ENCODE results near the gene NCOA3.
"Not testable (repeated sequence)": the region's sequence is repeated elsewhere in the genome, so short reads cannot be mapped to it uniquely, and the experiment has no call there.

NCOA3 gene

DNA sequence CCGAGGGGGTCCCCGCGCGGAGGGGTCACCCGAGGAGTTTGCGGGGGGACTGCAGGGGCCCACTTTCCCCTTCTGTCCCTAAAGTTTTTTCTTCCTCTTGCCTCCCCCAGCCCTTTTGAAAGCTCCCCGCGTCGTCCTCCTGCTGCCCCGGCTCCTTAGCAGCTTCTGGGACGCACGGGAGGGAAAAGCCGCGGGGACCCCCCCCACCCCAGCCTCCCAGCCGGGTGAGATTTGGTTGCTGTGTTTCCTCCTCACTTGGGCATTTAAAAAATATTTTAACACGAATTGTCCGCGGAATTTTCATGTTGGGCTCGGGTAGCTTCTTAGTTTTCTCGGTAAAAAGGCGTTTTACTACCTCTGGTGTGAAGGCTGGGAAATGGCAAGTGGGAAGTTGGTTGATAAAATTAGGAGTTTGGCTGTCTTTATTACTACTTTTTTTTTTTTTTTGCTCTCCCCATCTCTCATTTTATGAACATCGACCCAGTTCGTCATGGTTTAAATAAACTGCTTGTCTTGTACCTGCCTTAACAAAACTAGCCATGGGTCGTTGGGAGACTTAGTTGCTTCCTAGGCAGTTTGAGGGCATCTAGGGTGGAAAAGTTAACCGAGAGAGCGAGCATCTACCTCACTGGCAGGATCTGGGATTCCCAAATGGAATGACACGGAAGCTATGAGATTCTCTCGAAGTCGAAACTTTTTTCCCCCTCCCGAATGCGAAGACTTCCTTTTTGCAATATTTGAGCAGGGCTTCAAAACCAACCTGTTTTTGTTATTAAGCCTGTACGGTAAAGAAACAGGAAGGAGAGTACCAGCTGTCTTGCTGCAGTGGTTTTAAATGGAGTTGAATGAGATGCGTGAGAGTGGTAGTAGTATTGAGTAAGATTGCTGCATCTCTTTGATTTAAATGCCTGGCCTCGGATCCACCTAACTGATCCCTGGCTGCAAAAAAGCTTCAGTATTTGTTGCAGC lies 868 bp downstream of the NCOA3 start:
- DNase-seq, result peak; percentile 21

DNA sequence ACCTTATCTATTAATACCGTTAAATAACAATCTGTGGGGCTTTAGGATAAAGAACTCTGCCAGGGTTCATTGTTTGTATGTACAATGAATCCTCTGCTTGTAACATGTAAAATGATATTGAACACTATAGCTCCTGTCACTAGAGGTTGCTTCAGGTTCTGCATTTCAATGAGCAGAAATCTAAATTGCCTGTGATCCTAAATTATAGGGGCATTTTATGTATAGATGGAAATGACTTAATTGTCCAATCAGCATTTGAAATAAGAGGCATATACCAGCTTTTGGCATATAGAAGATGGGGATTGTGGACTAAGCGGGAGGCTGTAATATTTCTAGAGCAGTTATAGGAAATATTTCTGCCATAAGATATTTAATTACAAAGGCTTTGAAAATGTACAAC lies 2.0 kb downstream of the NCOA3 start:
- DNase-seq, result peak; percentile 41

DNA sequence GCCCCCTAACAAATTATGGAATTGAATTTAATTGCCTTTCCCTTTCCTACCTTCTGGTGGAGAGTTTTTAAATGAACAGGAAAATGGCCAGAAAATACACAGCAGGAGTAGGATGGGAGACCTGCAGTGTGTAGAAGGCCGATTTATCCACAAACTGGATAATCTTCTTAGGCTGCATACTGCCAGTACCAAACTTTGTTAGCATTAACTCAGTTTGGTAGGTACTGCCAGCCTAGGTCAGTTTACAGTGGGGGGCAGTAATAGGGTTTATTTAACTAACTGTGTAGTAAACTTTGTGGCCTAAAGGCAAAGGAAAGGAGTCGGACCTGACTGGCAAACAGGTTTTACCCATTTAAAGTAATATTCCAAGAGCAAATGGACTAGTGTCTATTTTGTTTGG lies 4.6 kb downstream of the NCOA3 start:
- DNase-seq, result no peak

DNA sequence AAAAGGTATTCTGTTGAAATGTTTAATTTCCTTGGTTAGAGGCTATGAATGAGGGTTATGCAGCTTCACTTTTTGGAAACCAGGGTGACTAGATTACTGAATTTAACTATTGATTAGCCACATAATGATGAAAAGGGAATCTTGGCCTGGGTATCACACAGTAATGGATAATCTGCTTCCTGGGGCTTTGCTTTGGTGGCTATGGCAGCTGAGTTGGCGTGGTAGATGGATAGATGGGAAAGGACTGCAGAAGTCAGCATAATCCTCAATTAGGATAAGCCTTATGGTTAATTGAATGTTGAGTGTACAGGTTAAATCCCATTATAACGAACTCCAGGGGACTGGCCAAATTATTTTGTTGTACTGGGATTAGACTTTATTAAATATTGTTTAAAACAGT lies 5.2 kb downstream of the NCOA3 start:
- DNase-seq, result no peak

DNA sequence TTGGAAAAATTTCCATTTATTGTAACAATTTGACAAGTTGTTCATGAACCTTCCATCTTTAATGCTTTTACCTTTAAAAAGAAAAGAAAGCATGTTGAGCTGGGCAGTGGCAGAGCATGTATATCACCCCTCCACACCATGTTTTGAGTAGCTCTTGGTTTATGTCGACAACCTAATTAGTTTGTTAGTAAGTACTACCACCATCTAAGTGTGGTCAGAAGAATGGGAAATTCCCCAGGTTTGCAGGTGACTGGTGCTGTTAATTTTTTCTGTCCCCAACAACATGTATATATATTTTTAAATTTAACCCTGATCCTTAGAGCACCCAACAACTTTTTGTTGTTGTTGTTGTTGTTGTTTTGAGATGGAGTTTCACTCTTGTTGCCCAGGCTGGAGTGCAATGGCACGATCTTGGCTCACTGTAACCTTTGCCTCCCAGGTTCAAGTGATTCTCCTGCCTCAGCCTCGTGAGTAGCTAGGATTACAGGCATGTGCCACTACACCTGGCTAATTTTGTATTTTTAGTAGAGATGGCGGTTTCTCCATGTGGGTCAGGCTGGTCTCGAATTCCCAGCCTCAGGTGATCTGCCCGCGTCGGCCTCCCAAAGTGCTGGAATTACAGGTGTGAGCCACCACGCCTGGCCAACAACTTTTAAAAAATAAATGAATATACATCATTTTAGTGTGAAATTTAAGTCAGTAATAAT lies 5.7 kb downstream of the NCOA3 start:
- not testable (repeated sequence) for DNase-seq

DNA sequence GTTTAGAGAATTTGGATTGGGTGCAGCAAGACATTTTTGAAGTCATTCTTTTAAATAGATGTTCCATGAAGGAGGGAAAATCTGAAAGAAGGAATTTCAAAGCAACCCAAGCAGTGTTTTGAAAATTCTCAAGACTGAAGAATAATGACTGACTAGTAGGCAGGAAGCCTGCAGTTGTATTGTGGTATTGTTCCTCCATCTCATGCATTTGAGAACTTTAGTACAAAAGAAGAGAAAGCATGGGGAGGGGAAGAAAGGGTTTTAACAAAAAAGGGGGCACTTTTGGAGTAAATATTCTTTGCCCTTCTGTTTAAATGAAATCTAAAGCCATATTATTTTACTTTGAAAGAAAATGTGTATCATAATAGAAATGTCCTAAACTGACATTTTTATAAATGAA lies 6.6 kb downstream of the NCOA3 start:
- DNase-seq, result no peak

DNA sequence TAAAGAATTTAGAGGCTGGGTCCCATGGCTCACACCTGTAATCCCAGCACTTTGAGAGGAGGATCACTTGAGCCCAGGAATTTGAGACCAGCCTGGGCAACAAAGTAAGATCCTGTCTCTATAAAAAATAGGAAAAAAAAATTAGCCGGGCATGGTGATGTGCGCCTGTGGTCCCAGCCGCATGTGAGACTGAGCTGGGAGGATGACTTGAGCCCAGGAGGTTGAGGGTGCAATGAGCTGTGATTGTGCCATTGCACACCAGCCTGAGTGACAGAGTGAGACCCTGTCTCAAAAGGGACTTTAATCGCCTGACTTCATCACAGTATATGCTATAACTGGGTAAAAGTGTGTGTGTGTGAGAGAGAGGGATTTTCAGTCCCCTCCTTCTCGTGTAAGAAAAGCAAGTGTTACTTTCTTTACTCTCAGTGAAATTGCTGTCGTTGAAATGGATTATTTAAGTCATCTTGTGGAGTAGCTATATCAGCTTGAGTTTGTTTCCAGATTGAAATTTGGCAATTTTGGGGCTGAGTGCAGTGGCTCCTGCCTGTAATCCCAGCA lies 7.5 kb downstream of the NCOA3 start:
- no peak for DNase-seq

DNA sequence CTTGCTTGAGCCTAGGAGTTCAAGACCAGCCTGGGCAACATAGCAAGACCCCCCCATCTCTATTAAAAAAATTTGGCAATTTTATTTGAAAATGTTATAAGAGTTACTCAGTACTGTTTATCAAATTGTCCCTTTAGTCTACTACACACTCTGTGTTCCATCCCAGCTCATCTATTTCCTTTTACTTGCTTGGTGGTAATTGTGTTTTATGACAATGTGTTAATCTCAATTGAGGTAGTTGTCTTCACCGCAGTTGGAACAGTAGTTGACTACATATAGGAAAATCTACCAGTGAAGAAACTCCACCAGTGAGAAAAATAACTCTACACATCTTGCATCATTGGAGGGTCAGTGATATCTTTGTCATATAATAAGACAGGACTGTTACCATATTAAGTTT lies 8.0 kb downstream of the NCOA3 start:
- no peak for DNase-seq

DNA sequence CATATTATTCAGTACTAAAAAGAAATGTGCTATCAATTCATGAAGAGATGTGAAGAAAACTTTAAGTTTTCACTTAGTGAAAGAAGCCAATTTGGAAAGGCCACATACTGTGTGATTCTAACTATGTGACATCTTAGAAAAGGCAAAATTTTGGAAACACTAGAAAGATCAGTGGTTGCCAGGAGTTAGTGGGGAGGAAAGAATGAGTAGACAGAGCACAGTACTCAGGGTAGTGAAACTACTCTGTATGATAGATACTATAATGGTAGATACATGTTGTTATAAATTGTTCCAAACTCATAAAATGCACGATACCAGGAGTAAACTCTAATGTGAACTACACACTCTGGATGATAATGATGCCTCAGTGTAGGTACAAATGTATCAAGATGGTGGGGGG lies 14.2 kb downstream of the NCOA3 start:
- no peak for DNase-seq

DNA sequence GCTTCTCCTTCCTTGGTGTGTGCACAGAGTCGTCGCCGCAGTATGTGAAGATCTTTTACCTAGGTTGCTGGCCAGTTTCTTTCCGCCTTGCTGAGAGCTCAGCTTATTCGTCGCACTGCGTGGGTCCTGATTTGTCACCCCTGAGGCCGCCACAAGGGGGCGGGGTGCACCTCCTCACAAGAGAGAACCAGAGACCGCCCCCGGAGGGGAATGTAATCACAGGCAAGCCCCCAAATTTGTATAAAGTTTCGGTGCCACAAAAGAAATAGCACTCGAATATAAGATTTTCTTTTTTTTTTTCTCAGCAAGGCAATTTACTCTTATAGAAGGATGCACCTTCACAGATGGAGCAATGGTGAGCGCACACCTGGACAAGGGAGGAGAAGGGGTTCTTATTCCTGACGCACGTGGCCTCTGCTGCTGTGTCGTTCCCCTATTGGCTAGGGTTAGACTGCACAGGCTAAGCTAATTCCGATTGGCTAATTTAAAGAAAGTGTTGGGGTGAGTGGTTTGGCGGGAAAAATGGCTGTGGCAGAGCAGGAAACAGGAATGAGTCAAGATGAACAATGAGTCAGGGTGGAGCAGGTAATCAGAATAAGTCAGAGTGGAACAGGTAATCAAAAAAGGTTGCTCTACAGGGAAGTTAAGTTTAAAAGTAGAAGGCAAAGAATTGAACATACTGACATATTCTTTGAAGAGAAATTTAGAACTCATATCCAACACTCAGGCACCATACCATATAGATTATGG lies 19.5 kb downstream of the NCOA3 start:
- no peak for DNase-seq

DNA sequence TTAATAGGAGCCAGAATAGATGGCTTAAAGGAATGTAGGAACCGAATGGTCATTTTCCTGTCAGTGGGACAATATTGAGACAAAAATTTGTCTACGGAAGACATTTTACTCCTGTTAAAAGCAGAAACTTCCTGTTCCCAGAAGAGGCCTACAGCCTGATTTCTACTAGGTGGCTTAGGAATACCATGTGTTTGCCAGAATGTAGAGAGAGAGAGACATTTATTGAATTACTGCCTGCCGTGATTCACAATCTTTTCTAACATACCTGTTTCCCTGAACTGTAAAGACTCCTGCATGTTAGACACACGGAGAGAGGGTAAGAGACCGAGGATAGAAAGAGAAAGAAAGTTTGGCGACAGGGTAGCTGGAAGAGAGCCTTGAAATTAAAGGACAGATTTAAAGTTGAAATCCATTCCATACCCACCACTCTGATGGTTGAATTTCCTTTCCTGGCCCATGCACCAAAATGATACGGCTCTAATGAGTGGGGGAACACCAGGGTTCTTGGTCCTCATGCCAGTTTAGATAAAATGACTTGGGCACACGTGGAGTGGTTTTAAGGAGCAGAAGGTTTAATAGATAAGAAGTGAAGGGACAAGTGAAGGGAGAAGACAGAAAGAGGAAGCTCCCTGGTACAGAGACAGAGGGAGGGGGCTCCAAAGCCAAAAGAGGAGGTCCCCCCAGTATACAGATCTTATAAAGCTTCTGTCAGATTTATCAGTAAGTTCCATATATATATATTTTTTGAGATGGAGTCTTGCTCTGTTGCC lies 22.5 kb downstream of the NCOA3 start:
- DNase-seq, result no peak

DNA sequence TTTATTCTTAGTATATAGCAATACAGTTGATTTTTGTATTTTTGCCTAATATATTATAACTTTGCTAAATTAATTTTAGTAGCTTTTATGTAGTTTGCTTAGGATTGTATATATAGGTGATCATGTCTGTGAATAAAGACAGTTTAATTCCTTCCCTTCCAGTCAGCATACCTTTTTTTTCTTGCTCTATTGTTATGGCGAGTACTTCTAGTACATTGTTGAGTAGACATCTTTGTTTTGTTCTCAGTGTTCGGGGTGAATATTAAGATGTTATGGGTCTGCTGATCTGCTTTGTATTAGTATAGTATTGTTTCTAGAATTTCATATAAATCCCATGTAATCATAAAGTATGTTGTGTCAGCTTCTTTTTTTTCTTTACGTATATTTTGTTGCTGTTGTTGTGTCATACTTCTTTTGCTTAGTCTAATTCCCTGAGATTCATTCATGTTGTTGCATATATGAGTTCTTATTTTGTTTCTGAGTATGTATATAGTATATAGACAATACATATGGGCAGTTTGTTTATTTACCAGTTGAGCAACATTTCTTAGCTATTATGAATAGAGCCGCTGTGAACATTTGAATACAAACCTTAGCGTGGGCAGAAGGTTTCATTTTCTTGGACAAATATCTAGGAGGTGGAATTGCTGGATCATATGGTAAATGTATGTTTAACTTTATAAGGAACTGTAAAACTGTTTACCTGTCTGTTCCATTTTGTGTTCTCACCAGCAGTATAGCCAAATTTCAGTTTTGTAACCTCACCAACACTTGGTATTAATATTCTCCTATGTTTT lies 25.5 kb downstream of the NCOA3 start:
- no peak for DNase-seq

DNA sequence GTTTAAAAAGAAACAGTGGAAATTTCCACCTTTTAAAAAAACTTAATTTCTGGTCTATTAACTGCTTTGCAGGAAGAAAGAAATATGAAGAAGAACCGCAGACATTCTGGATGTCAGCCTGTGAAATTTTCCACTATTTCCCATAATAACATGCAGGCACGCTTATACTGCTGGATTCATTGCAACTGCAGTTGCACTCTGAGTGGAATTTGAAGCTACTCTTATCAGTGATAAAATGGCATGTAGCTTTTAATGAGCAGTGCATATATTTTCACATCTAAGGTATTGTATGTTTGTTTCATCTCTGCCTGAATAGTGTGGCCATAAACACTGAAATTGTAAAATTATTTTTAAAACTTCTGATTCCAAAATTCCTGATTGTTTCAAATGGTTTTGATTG lies 28.2 kb downstream of the NCOA3 start:
- no peak for DNase-seq

DNA sequence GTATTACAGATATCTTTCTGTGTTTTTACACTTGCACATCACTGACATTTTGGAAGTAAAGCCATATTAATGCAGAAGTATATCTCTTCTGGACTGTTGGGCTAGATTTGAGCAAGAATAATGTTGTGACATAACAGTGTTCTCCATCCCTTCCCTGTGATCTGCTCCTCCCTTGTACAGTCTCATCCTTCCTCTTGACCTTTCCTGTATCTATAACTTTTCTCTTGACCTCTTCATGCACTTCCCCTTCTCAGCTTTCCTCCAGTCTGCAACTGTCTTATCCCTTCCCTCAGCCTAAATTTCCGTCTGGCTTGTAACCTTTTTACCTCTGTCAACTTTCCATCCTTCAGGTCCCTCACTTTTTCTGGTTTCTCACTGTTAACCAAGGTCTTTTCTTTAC lies 29.8 kb downstream of the NCOA3 start:
- no peak for DNase-seq

DNA sequence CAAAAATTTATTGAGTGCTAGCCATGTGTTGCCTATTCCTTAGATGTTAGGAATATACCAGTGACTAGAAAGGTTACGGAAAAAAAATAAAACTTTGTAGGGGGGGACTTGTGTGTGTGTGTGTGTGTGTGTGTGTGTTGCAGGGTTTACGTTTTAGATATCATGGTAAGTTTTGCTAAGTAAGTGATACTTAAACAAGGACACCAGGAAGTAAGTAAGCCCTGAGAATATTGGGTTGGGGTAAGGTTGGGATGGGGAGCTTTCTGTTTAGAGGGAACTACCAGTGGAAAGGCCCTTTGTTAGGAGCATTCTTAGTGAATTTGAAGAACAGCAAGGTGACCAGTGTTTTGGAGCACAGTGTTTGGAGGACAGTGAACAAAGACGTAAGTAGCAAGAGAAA lies 30.3 kb downstream of the NCOA3 start:
- no peak for DNase-seq

DNA sequence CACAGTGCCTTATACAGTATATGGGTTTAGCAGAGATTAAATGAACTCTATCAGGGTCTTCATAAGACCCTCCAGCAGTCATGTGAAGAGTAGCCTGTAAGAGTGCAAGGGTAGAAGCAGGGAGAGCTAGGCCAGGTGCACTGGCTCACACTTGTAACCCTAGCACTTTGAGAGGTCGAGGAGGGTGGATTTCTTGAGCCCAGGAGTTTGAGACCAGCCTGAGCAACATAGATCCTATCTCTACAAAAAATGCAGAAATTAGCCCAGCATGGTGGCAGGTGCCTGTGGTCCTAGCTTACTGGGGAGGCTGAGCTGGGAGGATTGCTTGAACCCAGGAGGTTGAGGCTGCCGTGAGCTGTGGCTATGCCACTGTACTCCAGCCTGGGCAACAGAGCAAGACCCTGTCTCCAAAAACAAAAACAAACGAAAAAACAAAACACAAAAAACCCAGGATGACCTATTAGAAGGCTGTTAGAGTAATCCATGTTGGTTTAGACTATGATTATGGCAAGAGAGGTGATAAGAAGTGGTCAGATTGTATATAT lies 31.9 kb downstream of the NCOA3 start:
- no peak for DNase-seq

DNA sequence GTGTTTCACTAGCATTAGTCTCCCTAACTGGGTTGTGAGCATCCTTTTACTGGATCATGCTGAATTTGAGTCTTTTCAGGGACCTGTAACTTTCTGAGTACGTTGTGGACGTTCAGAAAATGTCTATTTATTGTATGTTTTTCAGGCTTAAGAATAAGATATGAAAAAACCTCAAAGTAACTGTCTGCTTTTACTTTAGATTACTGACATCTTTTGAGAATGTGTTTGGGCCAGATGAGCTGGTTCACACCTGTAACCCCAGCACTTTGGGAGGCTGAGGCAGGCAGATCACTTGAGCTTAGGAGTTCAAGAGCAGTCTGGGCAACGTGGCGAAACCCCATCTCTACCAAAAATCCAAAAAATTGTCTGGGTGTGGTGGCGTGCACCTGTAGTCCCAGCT lies 32.7 kb downstream of the NCOA3 start:
- no peak for DNase-seq

DNA sequence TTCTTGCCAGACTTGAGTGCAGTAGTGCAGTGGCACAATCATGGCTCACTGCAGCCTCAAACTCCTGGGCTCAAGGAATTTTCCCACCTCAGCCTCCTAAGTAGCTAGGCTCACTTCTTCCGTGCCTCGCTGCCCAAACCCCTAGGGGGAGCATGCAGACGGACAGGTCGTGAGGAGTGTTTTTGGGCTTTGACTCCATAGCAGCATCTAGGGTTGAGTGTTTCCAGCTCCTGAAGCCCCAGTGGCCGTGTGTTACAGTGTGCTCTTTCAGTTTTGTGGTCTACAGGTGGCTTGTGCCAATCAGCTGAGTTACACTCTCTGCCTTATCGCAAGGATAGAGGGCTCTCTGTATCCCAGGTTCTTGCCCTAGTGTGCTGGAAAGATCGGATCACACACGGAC lies 33.4 kb downstream of the NCOA3 start:
- DNase-seq, result no peak

DNA sequence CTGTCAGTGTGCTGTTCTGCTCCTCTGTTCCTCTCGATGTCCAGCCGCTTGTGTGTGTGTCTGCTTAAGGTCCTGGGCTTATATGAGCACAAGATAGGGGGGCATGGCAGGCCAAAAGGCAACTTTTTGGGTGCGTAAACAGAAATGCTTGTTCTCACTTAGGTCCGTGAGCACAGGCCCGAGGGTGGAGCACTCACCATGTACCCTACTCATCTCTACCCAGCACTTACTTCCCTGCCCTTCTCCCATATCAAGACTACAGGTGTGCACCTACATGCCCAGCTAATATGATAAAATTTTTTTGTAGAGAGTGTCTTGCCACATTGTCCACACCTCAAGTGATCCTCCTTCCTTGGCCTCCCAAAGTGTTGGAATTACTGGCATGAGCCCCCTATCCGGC lies 34.3 kb downstream of the NCOA3 start:
- DNase-seq, result no peak

DNA sequence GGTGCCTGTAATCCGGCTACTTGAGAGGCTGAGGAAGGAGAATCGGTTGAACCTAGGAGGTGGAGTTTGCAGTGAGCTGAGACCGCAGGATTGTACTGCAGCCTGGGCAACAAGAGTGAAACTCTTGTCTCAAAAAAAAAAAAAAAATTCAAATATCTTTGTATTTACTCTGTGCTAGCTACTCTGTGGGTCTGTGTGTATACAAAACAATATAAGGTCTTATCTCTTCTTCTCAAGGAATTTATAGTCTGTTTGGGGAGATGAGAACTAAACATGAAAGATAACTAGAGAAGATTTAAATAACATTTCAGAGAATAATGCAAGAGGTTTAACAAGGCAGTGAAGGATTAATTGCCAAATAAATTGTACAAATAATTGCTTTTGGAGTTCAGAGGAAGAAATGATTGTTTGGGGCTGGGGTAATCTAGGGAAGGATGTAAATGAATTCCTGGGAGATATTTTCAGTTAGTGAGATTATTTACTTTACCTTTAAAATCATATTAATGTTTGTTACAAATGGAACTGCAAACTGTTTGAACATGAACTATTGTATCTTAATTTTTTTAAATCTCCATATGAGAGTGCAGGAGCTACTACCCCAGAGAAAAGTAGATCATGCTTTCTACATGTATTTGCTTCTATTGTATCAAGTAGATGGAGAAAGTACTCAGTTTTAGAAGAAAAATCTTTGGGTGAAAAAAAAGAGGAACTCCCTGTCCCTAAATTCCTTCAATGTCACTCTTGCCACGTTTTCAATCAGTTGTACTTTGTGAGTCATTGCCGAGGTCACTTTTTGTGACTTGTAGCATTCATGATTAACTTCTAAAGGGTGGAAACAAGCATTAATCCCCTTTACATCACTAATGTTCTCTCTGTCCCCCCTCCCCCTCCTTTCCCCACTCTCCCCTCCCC lies 39.0 kb downstream of the NCOA3 start:
- no peak for DNase-seq
